GM21423 (cell line): ENCODE data around the gene ZNF134.
A peak's percentile ranks its signal among the peaks of the same experiment; 100 is the strongest.

Experiments
- ATAC-seq: cut with Tn5 transposase; IDR thresholded peaks from one replicate; pipeline ENCODE4 v1.9.1; 2021; ENCODE audit warnings: mild to moderate bottlenecking, moderate library complexity; ENCODE audit not compliant: unreplicated experiment

The ZNF134 gene

DNA sequence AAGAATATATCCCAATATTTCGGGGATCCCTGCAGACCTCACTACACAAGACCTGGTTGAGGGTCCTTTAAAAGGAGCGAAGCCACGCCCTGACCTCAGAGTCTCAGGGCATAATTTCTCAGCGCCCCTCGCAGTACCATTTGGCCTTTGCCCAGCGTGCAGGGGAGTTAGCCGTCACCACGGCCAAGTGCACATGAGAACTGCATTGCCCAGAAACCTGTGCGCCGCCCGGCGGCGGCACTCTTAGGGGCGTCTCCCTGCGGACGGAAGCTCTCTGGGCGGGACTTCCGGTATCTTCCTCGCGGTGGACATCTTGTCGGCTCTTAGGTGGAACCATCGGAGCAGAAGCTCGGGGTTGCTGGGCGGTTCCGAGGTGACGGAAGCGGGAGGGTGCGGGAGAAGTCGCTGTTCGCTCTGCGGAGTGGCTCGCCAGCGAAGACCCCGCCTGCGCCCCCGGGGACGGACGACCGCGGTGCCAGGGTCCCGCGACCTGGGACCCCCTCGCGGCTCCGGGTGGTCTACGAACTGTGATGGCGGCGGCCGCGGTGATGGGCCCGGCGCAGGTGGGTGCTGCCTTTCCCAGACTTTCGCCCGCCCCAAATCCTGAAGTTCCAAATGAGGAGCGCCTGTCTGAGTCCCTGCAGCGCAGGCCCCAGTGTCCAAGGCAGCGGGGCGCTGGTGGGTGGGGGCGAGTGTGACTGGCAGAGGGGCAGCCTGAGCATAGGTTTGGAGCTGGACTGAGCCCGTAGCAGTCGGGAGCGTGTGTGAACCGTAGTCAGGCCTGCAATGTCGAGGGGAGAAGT lies at the start of gene ZNF134:
TSS of gene ZNF134 (plus strand) at position 302 of the 803 bp plus-strand sequence. CDS start 5,227 bp downstream, outside the sequence.
- peak; percentile 96 for ATAC-seq

DNA sequence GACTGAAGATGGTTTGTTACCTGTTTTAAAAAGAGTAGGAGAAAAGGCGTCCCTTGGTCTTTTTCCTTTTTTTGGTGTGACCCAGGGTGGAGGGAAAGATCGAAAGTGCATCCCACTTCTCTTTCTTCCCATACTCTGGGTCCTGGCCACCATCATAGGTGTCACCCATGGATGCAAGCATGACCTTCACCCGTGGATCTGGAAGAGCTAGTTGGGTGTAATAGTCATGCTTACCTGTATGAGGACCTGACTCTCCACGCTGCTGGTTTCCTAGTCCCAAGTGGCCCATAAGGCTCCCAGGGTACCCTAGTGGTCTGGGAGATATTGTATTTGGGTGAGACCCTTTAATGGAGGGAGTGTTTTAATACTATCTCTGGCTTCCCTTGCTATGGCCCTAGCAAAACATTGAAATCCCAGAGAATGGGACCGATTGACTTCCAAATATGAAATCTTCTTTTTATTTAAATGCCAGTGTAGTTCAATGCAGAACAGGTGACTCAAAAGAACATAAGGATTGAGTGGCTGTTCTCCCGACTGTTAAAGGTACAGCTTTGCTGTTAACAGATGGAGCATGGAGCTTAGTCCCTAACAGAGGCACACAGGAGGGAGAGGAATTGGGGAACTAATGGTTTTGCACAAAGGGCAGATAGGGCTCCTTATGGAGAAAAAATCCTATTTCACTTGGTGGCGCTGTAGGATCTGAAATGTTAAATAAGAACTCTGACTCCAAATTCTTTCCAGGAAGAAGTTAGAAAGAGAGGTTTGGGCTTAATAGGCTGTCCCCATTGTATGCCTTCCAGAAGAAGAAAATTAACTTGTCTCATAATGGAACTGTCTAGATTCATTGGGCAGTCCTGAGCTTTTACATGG lies 47.4 kb upstream of the ZNF134 start:
- no peak for ATAC-seq

DNA sequence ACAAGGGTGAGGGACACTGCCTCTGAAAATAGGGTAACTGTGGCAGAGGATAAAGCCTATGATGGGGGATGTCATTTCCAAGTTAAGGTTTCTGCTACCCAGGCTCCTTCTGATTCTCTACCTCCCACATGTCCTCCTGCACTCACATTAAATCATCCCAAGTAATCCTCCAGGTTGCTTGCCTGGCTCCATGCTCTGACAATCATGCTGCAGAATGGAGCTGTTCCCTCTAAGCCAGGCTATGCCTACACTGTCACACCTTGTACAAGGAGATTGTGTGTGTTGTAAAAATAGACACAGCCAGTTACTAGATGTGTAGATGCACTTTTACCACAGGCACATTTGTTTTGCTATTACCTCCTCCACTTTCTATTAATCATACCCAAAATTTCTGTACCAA lies 43.3 kb upstream of the ZNF134 start:
- ATAC-seq: no peak

DNA sequence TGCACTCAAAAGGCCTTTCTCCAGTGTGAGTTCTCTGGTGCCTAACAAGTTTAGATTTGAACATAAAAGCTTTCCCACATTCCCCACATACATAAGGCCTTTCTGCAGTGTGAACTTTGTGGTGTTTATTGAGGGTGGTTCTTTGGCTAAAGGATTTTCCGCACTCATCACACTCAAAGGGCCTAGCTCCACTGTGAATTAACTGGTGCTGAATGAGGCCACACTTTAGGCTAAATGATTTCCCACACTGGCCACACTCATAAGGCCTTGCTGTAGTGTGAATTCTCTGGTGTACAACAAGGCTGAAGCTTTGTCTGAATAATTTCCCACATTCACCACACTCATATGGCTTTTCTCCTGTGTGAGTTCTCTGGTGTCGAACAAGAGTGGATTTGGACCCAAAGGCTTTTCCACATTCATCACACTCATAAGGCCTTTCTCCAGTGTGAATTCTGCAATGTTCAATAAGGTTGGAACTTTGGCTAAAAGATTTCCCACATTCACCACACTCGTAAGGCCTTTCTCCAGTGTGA lies 41.6 kb upstream of the ZNF134 start:
- no peak for ATAC-seq

DNA sequence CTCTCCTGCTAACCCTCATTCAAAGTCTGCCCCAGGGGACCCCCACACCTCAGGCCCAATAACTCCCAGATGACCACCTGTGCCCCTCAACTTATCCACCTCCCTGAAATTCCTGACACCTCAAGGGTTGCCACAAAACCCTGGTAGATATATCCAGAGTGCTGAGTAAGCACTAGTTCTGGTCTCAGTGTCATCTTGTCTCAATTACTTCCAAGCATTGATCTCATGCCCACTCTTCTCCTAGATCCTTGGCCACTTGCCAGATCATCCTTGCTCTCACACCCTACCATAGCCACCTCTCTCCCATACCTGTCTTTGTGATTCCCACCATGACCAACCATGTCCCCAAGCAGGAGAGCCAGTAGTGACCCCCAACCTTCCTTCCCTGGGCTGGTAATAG lies 37.4 kb upstream of the ZNF134 start:
- ATAC-seq: no peak

DNA sequence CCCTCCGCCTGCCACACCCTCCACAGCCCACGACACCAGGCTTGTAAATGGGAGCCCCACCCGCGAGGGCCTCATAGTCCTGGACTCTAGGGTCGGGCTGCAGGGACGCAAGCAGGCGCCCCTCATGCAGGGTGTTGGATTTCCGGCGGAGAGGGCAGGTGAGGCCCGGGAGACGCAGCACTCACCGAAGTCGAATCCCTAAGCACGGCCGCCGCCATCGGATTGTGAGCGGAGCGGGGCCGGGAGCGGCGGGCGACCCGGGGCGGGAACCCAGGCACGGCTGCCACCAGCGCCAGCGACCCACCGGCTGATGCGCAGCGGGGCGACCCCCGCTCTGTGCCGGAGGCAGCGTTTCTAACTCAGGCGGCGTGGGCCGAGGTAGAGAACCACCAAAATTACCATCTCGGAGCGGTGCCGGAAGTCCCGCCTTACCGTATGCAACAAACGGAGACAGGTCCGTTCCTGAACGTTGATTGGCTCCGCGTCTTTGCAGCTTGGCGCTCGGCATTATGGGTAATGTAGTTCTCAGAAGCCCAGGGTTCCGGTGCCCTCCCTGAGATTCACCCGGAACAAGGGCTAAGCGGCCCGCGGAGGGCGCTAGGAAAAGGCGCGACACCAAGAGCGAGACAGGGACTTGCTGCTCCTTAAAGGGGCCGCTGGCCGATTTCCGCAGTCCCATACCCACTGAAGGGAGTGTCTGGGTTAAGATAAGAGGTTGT lies 35.4 kb upstream of the ZNF134 start, which contains the start of gene ZNF416:
TSS of gene ZNF416 (minus strand) at position 425 of the 719 bp plus-strand sequence. CDS start at position 218, 207 bp downstream.
- ATAC-seq: peak; percentile 91

DNA sequence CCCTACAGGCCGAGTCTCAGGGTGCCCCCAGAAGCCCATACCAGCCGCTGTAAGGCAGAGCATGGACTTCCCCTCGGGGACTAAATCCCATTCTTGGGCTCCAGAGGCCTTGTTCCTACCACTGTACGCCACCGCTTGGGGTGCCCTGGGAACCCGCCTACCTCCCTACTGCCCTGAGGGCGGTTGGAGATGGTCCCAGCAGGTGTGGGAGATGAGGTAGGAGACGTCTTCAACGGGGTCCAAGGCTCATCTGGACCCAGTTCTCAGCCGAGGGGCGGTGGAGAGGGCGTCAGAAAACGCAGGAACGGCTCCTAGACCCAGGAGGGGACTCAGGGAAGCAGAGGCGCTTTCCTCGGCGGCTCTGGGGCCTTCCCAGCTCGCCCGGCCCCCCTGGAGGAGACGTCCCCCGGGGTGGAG lies 30.9 kb upstream of the ZNF134 start:
- ATAC-seq: no peak

DNA sequence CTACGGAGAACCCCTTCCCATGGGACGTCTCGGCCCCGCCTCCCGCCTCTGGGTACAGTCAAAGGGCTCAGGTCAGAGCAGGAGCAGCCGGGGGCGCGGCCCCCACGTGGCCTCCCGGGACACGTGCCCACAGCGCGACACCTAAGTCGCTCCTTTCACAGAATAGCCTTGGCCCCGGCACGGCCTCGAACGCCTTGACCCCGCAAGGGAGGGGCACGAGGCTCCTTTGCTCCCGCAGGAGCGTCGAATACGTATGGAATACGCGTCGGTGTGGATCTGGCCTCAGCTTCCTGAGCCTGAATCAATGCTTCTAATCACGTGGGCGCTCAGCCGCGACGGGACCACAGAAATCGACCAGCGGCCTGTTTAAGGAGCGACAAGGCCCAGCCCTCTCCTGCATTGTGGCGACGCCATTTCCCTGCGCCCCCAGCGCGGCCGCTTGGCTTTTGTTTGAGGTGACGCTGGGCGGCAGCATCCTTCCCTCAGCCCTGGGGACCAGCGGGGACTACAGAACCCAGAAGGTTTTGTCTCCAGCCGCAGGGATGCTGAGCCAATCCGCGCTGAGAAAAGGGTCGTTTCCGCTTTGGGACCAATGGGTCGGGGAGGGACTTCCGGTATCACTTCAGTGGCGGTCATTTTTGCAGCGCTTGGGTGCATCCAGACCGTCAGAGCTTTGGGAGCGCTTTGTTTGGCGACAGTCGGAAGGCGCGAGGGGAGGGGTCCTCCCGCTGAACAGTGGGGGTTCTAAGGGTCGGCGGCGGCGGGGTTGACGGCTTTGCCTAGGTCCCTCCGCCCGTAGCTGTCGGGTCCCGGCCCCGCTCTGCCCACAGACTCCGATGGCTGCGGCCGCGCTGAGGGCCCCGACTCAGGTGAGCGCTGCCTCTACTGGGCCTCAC lies 30.3 kb upstream of the ZNF134 start, which contains the start of gene ZIK1:
TSS of gene ZIK1 (plus strand) at position 625 of the 896 bp plus-strand sequence. CDS start at position 837, 212 bp downstream.
- ATAC-seq: peak; percentile 80

DNA sequence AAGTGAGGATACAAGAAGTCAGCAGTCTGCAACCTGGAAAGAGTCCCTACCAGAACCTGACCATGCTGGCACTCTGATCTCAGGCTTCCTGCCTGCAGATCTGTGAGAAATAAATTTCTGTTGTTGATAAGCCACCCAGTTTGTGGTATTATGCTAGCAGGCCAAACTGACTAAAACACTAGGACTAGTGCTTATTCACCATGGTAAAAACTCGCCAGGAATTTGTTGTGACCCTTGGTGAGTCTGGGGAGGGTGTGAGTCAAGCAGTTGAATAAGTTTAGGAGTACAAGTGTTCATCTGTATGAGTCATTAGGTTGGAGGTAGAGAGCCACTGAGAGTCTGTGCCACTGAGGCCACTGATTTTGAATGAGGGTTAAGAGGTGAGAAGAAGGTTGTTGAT lies 26.5 kb upstream of the ZNF134 start:
- no peak for ATAC-seq

DNA sequence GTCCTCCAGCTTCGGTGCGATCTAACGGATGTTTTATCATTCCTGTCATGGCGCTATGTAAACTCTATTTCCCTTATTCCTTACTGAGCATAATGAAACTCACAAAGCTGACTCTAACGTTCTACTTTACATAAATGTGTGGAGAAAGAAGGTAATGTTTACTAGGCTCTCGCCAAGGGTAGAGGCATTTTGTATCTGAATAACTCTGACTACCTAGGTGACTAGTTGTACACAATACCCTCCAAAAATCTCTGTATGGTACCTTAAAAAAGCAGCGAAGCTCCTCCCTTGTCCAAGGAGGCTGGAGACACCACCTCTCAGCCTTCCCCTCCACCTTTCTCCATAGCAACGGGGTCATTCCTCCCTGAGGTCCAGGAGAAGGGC lies 14.7 kb upstream of the ZNF134 start:
- no peak for ATAC-seq

DNA sequence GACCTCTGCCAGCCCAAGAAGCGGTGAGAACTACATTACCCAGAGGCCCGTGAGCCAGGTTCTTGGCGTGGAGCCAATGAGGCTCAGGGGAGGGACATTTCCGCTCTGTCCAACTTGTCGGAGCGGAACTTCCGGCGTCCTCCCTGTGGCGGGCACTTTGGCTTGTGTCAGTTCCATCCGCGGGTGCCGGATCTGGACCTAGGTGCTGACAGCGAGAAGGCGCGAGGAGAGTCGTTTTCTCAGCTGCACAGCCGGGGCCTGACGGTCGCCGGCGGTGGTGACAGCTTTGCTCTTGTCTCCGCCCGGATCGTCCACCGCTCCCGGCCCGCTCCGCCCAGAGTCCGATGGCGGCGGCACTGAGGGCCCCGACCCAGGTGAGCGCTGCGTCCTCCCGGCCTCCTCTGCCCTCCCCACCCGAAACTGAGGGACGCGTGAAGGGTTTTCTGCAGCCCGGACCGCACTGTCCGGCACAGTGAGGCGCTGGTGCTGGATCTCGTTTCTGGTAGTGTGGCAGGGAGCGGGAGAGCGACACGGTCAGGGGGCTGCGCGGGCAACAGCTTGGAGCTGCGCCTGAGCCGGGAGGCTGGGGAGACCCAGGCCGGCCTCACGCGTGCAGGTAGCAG lies 14.2 kb upstream of the ZNF134 start, which contains the start of gene ZNF530:
TSS of gene ZNF530 (plus strand) at position 125 of the 623 bp plus-strand sequence. CDS start 4,461 bp downstream, outside the sequence.
- peak; percentile 93 for ATAC-seq

DNA sequence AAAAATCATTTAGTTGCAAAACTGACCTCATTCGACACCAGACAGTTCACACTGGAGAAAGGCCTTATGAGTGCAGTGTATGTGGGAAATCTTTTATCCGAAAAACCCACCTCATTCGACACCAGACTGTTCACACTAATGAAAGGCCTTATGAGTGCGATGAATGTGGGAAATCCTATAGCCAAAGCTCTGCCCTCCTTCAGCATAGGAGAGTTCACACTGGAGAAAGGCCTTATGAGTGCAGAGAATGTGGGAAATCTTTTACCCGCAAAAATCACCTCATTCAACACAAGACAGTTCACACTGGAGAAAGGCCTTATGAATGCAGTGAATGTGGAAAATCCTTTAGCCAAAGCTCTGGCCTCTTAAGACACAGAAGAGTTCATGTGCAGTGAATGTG lies 7.1 kb upstream of the ZNF134 start:
- ATAC-seq: no peak

DNA sequence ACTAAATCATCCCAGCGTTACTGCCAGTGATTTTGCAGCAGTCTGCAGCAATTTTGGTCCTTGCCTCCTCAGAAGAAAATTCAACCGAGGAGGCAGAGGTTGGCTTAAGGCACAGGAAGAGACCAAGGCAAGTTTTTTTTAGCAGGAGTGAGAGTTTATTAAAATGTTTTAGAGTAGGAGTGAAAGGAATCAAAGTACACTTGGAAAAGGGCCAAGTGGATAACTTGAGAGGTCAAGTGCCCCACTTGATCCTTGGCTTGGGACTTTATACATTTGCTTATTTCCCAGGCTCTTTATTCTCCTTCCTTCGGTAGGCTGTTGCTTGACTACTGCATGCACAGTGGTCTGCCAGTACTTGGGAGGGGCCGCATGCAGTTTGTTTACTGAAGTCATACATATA lies 2.9 kb upstream of the ZNF134 start:
- no peak for ATAC-seq

DNA sequence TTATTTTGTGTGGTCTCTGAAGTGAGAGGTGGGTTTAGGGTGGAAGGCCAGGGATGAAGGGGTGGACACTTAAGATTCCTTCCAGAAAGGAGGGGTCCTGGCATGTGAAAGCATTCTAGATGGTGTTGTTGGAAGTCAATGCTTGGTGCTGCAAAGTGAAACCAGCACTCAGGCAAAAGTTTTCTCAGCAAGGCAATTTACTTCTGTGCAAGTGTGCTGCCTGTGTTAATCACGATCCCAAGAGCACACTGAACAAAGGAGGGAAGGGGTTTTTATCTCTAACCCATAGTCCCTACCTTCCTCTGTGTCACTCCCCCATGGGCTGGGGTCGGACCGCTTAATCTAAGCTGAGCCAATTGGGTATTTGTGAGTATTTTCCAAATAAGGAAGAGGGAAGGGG lies 1.3 kb downstream of the ZNF134 start:
- ATAC-seq: no peak

DNA sequence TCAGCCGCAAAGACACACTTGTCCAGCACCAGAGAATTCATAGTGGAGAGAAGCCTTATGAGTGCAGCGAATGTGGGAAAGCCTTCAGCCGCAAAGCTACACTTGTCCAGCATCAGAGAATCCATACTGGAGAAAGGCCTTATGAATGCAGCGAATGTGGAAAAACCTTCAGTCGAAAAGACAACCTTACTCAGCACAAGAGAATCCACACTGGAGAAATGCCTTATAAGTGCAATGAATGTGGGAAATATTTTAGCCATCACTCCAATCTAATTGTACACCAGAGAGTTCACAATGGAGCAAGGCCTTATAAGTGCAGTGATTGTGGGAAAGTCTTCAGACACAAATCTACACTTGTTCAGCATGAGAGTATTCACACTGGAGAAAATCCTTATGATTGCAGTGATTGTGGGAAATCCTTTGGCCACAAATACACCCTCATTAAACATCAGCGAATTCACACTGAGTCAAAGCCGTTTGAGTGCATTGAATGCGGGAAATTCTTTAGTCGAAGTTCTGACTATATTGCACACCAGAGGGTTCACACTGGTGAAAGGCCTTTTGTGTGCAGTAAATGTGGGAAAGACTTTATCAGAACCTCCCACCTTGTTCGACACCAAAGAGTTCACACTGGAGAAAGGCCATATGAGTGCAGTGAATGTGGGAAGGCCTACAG lies 6.8 kb downstream of the ZNF134 start:
- ATAC-seq: no peak

DNA sequence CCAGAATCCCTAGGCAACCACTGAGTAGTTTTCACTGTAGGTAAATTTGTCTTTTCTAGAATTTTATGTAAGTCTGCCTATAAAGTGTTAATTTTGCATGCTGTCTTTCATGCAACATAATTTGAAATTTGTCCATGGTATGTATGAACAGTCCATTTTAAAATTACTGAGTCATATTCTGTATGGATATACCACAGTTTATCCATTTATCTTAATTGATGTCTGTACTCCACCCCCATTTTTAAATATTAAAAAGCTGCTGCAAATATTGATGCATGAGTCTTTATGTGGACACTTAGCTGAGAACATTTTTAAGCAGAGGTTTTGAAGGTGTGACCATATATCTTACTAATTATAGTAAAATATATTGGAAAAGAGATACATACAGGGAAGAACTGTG lies 9.0 kb downstream of the ZNF134 start:
- ATAC-seq: no peak

DNA sequence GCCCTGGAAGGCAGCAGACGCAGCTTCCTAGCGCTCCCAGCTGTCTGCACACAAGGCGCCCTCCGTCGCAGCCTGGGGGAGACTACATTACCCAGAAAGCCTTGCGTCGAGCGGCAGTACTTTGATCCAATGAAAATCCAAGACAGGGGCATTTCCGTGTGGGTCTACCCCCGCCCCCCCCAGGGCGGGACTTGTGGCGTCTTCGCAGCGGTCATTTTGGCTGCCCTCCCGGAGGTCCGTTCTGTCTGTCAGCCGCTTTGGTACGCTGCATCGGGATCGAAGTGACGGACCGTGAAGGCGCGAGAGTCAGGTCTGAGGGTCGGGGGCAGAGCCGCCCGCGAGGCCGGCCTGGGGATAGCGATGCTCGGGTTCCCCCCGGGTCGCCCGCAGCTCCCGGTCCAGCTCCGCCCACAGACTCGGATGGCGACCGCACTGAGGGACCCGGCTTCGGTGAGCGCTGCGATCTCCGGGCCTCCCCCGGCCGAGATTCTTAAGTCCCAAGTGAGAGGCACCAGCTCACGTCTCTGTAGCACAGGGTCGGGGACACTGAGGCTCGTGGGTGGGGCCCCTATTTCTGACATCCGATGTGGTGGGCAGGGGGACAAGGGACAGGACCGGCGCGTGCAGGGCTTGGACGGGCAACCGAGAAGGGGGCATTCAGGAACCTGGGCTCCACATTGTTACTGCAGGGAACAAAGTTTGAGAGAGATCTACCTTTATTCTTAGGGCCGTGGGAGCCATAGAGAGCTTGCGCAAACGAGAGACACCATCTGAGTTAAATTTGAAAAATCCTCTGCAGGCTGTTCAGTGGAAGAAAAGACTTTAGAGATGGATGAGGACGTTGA lies 19.2 kb downstream of the ZNF134 start, which contains the start of gene ZNF211:
TSS of gene ZNF211 (plus strand) at position 182 of the 845 bp plus-strand sequence. CDS start at position 361, 179 bp downstream.
- peak; percentile 97 for ATAC-seq

DNA sequence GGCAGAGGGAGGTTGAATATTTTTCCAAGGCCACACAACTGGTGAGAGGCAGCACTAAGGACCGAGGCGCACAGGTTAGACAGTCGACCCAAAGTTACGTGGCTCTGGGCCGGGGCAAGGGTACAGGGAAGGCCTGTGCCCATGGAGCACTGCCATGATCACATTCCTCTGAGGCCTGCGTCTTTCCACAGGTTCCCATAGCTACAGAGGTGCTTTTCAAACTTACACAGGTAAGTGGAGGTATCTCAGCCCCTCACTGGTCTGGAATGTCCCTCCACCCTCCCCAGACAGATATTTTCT lies 19.7 kb downstream of the ZNF134 start:
- no peak for ATAC-seq
